H1 (cell line): Measurements from ENCODE around the gene GLCE. TPM values are rescaled to one million over a fixed set of nuclear protein-coding genes. Genes with fewer than 3 reads are reported as not detected.

ENCODE experiments used
- CTCF ChIA-PET: fragments of 300-600 bp; sonication (Branson Sonifier 250); formaldehyde crosslinking; loops from one replicate; lab custom pipeline; 2021; ENCODE audit not compliant: partially characterized antibody; lab: Charles Lee
- POLR2A ChIA-PET: fragments of 300-600 bp; sonication (Branson Sonifier 250); formaldehyde crosslinking; loops from one replicate; lab custom pipeline; 2021; ENCODE audit warnings: inconsistent platforms; ENCODE audit not compliant: partially characterized antibody; lab: Charles Lee
- DNase-seq, 2 experiments: peaks; one replicate each; pipeline versions ENCODE4 v3.0.0 to v3.0.0-alpha.2; 2010 to 2022; ENCODE audit warnings: low spot score in 2 of 2, low read depth in 1 of 2, mixed read lengths in 1 of 2
- FAIRE-seq: peaks from 2 replicates; lab custom pipeline; 2011; peaks lifted over from hg19 to GRCh38; lab: Jason Lieb, UNC
- H2AFZ ChIP-seq: 2 replicates; pipeline ENCODE4 v1.8.1; 2012; ENCODE audit warnings: low read length, inconsistent platforms
- H2AK5ac ChIP-seq: 2 replicates; pipeline ENCODE4 v1.6.1; 2013; ENCODE audit warnings: low read depth, low read length
- H2BK120ac ChIP-seq: replicated peaks from 2 replicates; pipeline ENCODE3; 2013; ENCODE audit warnings: low read depth, low read length, inconsistent platforms
- H2BK12ac ChIP-seq: 2 replicates; pipeline ENCODE4 v1.6.1; 2013; ENCODE audit warnings: low read depth, low read length
- H2BK15ac ChIP-seq: 2 replicates; pipeline ENCODE4 v1.6.1; 2013; ENCODE audit warnings: low read length
- H2BK20ac ChIP-seq: 2 replicates; pipeline ENCODE4 v1.6.1; 2013; ENCODE audit warnings: low read length
- H2BK5ac ChIP-seq: 2 replicates; pipeline ENCODE4 v1.6.1; 2013; ENCODE audit warnings: low read depth, low read length
- H3K14ac ChIP-seq: 2 replicates; pipeline ENCODE4 v1.6.1; 2013; ENCODE audit warnings: inconsistent platforms; ENCODE audit not compliant: insufficient read length
- H3K18ac ChIP-seq: 2 replicates; pipeline ENCODE4 v1.6.1; 2013; ENCODE audit warnings: low read length; ENCODE audit errors: extremely low read depth
- H3K23ac ChIP-seq: 2 replicates; pipeline ENCODE4 v1.6.1; 2013; ENCODE audit warnings: inconsistent platforms; ENCODE audit not compliant: insufficient read length
- H3K23me2 ChIP-seq: 2 replicates; pipeline ENCODE4 v1.6.1; 2013; ENCODE audit warnings: low read depth, low read length
- H3K27ac ChIP-seq: 2 replicates; pipeline ENCODE4 v1.6.1; 2011; ENCODE audit warnings: low read depth, low read length, inconsistent platforms
- H3K27me3 ChIP-seq, 4 experiments: replicated peaks in 1 of 4; 1 replicate in 1 of 4; 2 replicates in 3 of 4; pipeline versions ENCODE4 v1.6.1 to v1.8.1; 2011 to 2013; ENCODE audit warnings: low read length in 3 of 4, mild to moderate bottlenecking in 3 of 4, inconsistent platforms in 2 of 4, mixed read lengths in 2 of 4, moderate library complexity in 1 of 4; ENCODE audit not compliant: control insufficient read depth in 3 of 4, insufficient read depth in 3 of 4; ENCODE audit errors: extremely low read depth in 1 of 4
- H3K36me3 ChIP-seq, 4 experiments: 2 replicates each; pipeline versions ENCODE4 v1.6.1 to v1.8.1; 2011 to 2013; ENCODE audit warnings: mild to moderate bottlenecking in 4 of 4, low read length in 3 of 4, moderate library complexity in 2 of 4, control low read depth in 1 of 4, inconsistent platforms in 1 of 4; ENCODE audit not compliant: insufficient read depth in 4 of 4, control insufficient read depth in 2 of 4
- H3K4ac ChIP-seq: replicated peaks from 2 replicates; pipeline ENCODE3; 2013; ENCODE audit warnings: low read length, low read depth, mixed read lengths, inconsistent platforms; ENCODE audit not compliant: insufficient read length
- H3K4me1 ChIP-seq, 4 experiments: replicated peaks in 1 of 4; 1 replicate in 1 of 4; 2 replicates in 3 of 4; pipeline versions ENCODE4 v1.6.1 to v1.8.1; 2011 to 2013; ENCODE audit warnings: low read length in 3 of 4, inconsistent platforms in 2 of 4, mixed read lengths in 1 of 4; ENCODE audit not compliant: insufficient read depth in 4 of 4, control insufficient read depth in 3 of 4
- H3K4me2 ChIP-seq, 2 experiments: 2 replicates each; pipeline versions ENCODE4 v1.6.1 to v1.8.1; 2011 to 2013; ENCODE audit warnings: low read depth in 2 of 2, low read length in 2 of 2, control low read depth in 1 of 2, inconsistent platforms in 1 of 2, mild to moderate bottlenecking in 1 of 2; ENCODE audit not compliant: insufficient read depth in 1 of 2
- H3K4me3 ChIP-seq, 4 experiments: fragments of 200-600, 300-600 bp in 1 of 4; sonication (generic), shearing (Covaris generic), sonication (Bioruptor Twin) in 1 of 4; 2 replicates each; pipeline versions ENCODE4 v1.5.1 to v1.8.1; 2011 to 2016; ENCODE audit warnings: low read length in 4 of 4, low read depth in 3 of 4, control low read depth in 2 of 4, inconsistent platforms in 2 of 4, mild to moderate bottlenecking in 2 of 4, mixed read lengths in 1 of 4, moderate library complexity in 1 of 4; ENCODE audit not compliant: insufficient read depth in 2 of 4; ENCODE audit errors: extremely low read depth in 1 of 4
- H3K56ac ChIP-seq: replicated peaks from 2 replicates; pipeline ENCODE3; 2013; ENCODE audit warnings: low read depth, mild to moderate bottlenecking, mixed read lengths, low read length, inconsistent platforms; ENCODE audit not compliant: insufficient read length
- H3K79me1 ChIP-seq: 2 replicates; pipeline ENCODE4 v1.6.1; 2013; ENCODE audit warnings: low read depth, low read length, control low read depth
- H3K79me2 ChIP-seq, 2 experiments: 2 replicates each; pipeline versions ENCODE4 v1.6.1 to v1.8.1; 2012 to 2013; ENCODE audit warnings: low read length in 2 of 2, mild to moderate bottlenecking in 2 of 2, inconsistent platforms in 1 of 2; ENCODE audit not compliant: insufficient read depth in 2 of 2, control insufficient read depth in 1 of 2
- H3K9ac ChIP-seq, 4 experiments: replicated peaks in 1 of 4; 1 replicate in 1 of 4; 2 replicates in 3 of 4; pipeline versions ENCODE4 v1.6.1 to v1.8.1; 2011 to 2013; ENCODE audit warnings: low read depth in 3 of 4, low read length in 3 of 4, control low read depth in 2 of 4, mild to moderate bottlenecking in 2 of 4, moderate library complexity in 2 of 4, inconsistent platforms in 1 of 4; ENCODE audit errors: extremely low read depth in 1 of 4
- H3K9me3 ChIP-seq, 2 experiments: 2 replicates each; pipeline versions ENCODE4 v1.6.1 to v1.8.1; 2012 to 2013; ENCODE audit warnings: mild to moderate bottlenecking in 2 of 2, moderate library complexity in 2 of 2, control low read depth in 1 of 2, inconsistent platforms in 1 of 2, low read depth in 1 of 2, low read length in 1 of 2, mixed read lengths in 1 of 2; ENCODE audit not compliant: insufficient read depth in 2 of 2
- H4K20me1 ChIP-seq, 2 experiments: replicated peaks in 1 of 2; 2 replicates each; pipeline versions ENCODE3 to v1.8.1; 2011 to 2013; ENCODE audit warnings: inconsistent platforms in 2 of 2, low read length in 2 of 2, mild to moderate bottlenecking in 1 of 2; ENCODE audit not compliant: insufficient read depth in 2 of 2, control insufficient read depth in 1 of 2
- H4K5ac ChIP-seq: 2 replicates; pipeline ENCODE4 v1.6.1; 2013; ENCODE audit warnings: low read length, low read depth, mixed read lengths, inconsistent platforms; ENCODE audit not compliant: insufficient read length
- H4K8ac ChIP-seq: 2 replicates; pipeline ENCODE4 v1.8.0; 2013; ENCODE audit warnings: mild to moderate bottlenecking, moderate library complexity, low read length, inconsistent platforms; ENCODE audit not compliant: insufficient read depth; ENCODE audit errors: extremely low read depth
- H4K91ac ChIP-seq: replicated peaks from 2 replicates; pipeline ENCODE3; 2013; ENCODE audit warnings: low read length, mixed read lengths, inconsistent platforms; ENCODE audit not compliant: insufficient read length
- RBBP5 ChIP-seq: IDR thresholded peaks from 2 replicates; pipeline ENCODE4 v1.7.1; 2012; ENCODE audit warnings: low read depth, mild to moderate bottlenecking, inconsistent platforms, low read length, moderate library complexity, borderline replicate concordance
- SP2 ChIP-seq: IDR thresholded peaks from 2 replicates; pipeline ENCODE4 v1.6.1; 2012; ENCODE audit warnings: mild to moderate bottlenecking, low read length, inconsistent platforms
- WGBS, 2 experiments: shearing (Covaris generic) in 1 of 2; methylation state at CpG; one replicate each; pipeline versions ENCODE4 v1.1.6 to v1.1.7; 2013 to 2015; ENCODE audit warnings: low lambda C conversion rate in 2 of 2, mixed read lengths in 2 of 2, inconsistent platforms in 1 of 2, low coverage in 1 of 2, missing lambda C conversion rate in 1 of 2; ENCODE audit not compliant: insufficient replicate concordance in 2 of 2, insufficient coverage in 1 of 2, insufficient read length in 1 of 2; ENCODE audit errors: extremely low coverage in 1 of 2, missing lambda C conversion rate in 1 of 2; 5-methylcytosine and 5-hydroxymethylcytosine counted together
- polyA plus RNA-seq, 7 experiments: library from polyadenylated mRNA; depleted of rRNA in 3 of 7; stranded (reverse) in 5 of 7; unstranded in 2 of 7; fragments of >200 nt in 5 of 7; fragments of 200-250 nt in 2 of 7; gene quantifications; 1 replicate in 5 of 7; 2 replicates in 1 of 7; 4 replicates in 1 of 7; pipeline versions ENCODE4 v1.2.1 to v1.2.3, GENCODE V29; 2011 to 2013; ENCODE audit warnings: missing spikeins in 2 of 7, mixed read lengths in 2 of 7
- total RNA-seq: library from RNA; stranded (reverse); fragmentation: NEBNext Ultra II Directional; extraction: Animal tissue kit (Norgen Biotek cat#: 25700); gene quantifications from 2 replicates; pipeline ENCODE4 v1.2.1, GENCODE V29; 2021

Gene GLCE
- total and polyA plus RNA-seq, 2 of the 8 experiments (the other 6 are each of a cell fraction or from before 2014, with no cell fraction given) = 17.1 to 22.7 TPM

- no peak overlapping the region for H3K9ac ChIP-seq
- 0 out of 2 replicates have a peak overlapping the region, but pooled peaks have one; percentile 99 for H2AFZ ChIP-seq
- POLR2A ChIA-PET = interaction anchor here (0.8 to 3.1 kb wide), 4 partner anchors 8 to 155 kb away, joined by 3 to 10 read pairs (median 6); partner anchors contain the start of gene RPLP1
- 96% methylated on average over 10 of the region's 10 CpGs; no CpG with 5 or more reads in 1 of the 2 experiments for WGBS, 2 experiments
- FAIRE-seq (no peak), DNase-seq (no peak)
- no peak overlapping the region for H3K56ac ChIP-seq
- no peak overlapping the region for H4K91ac ChIP-seq
- H3K23ac ChIP-seq = no peak overlapping the region
- peaks cover 7 to 32% (median 20%) of the 10 kb centered on the region in 4 experiments for H3K27me3 ChIP-seq
- no peaks in the 10 kb centered on the region for H3K36me3 ChIP-seq
- no peak overlapping the region for H2BK5ac ChIP-seq
- H4K5ac ChIP-seq = no peak overlapping the region
- TF ChIP-seq SP2 (no peak), RBBP5 (no peak)
- H2BK15ac ChIP-seq = no peak overlapping the region
- H2BK20ac ChIP-seq = no peak overlapping the region
- no peak overlapping the region for H3K14ac ChIP-seq
- CTCF ChIA-PET = interaction anchor here (1.2 kb wide), 1 partner anchor 83 kb away, joined by 3 read pairs; no protein-coding TSS in a partner anchor
- H4K8ac ChIP-seq = no peak overlapping the region
- H3K4me1 ChIP-seq = peaks cover 2 to 14% (median 10%) of the 10 kb centered on the region in 4 experiments
- no peak overlapping the region for H2BK120ac ChIP-seq
- H3K79me2 ChIP-seq = no peaks in the 10 kb centered on the region
- H3K79me1 ChIP-seq = no peaks in the 10 kb centered on the region
- H3K4ac ChIP-seq = peak overlapping the region; percentile 39
- no peak overlapping the region for H3K27ac ChIP-seq
- peak overlapping the region; percentile 89; a peak in 3 of 4 replicates for H3K4me2 ChIP-seq
- no peaks in the 10 kb centered on the region for H3K9me3 ChIP-seq
- H3K4me3 ChIP-seq = peak overlapping the region in 1 of 4 experiments; percentile 84; a peak in 2 of 8 replicates
- H2AK5ac ChIP-seq = no peak overlapping the region
- H3K18ac ChIP-seq = no peak overlapping the region
- H4K20me1 ChIP-seq = no peaks in the 10 kb centered on the region
- no peak overlapping the region for H2BK12ac ChIP-seq
- H3K23me2 ChIP-seq = peaks cover 13% of the 10 kb centered on the region; the same call in 1 of the 2 replicates
These were observed 137.4 kb downstream of the GLCE start for GRCh38 chr15:69297642-69298353.
